ENCODE measurements around the gene CLINT1.

Gene CLINT1

GRCh38 chr5:157749462-157749799 is 109.5 kb downstream of the CLINT1 start:
- DNase-seq = no peak

GRCh38 chr5:157748760-157749461 is 110.0 kb downstream of the CLINT1 start:
- DNase-seq = no peak

GRCh38 chr5:157747766-157748700 is 110.9 kb downstream of the CLINT1 start:
- no peak for DNase-seq

- no peak for DNase-seq
Measured at GRCh38 chr5:157747173-157747740, 111.7 kb downstream of the CLINT1 start.

- DNase-seq = no peak
Measured at GRCh38 chr5:157745041-157745456, 113.9 kb downstream of the CLINT1 start.

- DNase-seq = no peak
Measured at GRCh38 chr5:157744051-157745011, 114.6 kb downstream of the CLINT1 start.

- DNase-seq = peak; percentile 77
Measured at GRCh38 chr5:157743163-157744050, 115.5 kb downstream of the CLINT1 start, which contains the start of gene LSM11. Gene LSM11 (plus strand): TSS chr5:157743712. CDS start chr5:157743751, 39 bp downstream.

GRCh38 chr5:157741131-157741530 is 117.8 kb downstream of the CLINT1 start:
- no peak for DNase-seq

- DNase-seq = peak; percentile 30
Measured at GRCh38 chr5:157740229-157740610, 118.7 kb downstream of the CLINT1 start.

- no peak for DNase-seq
Measured at GRCh38 chr5:157739388-157740228, 119.3 kb downstream of the CLINT1 start.

- DNase-seq = no peak
Measured at GRCh38 chr5:157735991-157736390, 123.0 kb downstream of the CLINT1 start.
